ENCODE results near the gene PSAT1. TPM values are rescaled to one million over a fixed set of nuclear protein-coding genes. Genes with fewer than 3 reads are reported as not detected.

Gene PSAT1
- polyA plus RNA-seq, 4 donors, result 70.5 to 81.7 (median 73.0) TPM

- no peak for DNase-seq (ENCODE audit: low read depth in 4 of 4, low spot score in 3 of 4)
These were observed 18.3 kb downstream of the PSAT1 start for GRCh38 chr9:78314953-78315870.

DNA sequence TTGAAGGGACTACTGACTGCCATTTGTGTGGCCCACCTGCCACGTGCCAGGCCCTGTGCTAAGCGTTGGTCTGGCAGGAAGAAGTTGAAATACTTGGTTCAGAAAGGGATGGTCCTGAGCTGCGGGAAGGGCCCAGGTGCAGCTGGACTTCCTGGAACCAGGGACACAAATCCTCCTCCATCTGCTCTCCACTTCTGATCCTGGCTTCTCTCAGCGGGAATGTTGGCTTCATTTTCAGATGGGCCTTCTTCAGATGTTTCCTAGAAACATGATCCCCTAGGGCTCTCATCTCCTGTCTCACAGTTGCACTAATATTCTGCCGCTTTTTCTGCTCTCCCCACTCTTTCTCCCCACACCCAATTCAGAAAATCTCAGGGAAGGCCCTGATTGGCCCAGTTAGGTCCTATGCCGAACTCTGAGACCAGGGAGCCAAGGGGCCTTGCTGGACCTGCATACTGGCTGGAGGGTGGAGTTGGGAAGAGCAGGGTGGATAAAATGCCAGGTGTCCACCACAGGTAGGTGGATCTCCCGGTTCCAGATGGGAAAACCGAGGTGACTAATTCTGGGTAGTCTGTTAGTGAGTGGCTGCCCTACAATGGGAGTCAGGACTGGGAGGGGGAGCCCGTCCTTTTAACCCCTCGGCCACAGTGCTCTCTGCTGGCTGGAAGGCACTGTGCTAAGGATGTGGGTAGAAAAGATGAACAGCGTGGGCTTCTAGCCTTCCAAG lies 19.4 kb downstream of the PSAT1 start:
- no peak for DNase-seq (ENCODE audit: low read depth in 4 of 4, low spot score in 3 of 4)

GRCh38 chr9:78319197-78320029 lies 22.5 kb downstream of the PSAT1 start:
- DNase-seq (ENCODE audit: low read depth in 4 of 4, low spot score in 3 of 4), result no peak

DNA sequence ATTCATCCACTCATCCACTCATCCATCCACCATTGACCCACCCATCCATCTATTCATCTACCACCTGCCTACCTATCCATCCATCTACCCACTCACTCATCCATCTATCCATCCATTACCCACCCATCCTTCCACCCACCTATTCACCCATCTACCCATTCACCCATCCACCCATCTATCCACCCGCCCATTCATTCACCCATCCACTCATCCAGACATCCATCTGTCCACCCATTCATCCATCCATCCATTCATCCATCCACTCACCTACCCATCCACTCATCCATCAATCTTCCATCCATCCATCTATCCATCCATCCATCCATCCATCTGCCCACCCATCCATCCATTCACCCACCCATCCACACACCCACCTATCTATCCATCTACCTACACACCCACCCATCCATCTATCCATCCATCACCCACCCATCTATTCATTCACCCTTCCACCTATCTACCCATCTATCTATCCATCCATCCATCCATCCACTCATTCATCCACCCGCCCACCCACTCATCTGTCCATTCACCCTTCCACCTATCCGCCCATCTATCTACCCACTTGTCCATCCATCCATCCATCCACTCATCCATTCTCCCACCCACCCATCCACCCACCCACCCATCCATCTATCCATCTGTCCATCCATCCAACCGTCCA lies 23.2 kb downstream of the PSAT1 start:
- DNase-seq (ENCODE audit: low read depth in 4 of 4, low spot score in 3 of 4), result no peak

- DNase-seq (ENCODE audit: low read depth in 4 of 4, low spot score in 3 of 4), result no peak
These were observed 24.1 kb downstream of the PSAT1 start for GRCh38 chr9:78320875-78321496.

- DNase-seq (ENCODE audit: low read depth in 4 of 4, low spot score in 3 of 4), result no peak
These were observed 24.6 kb downstream of the PSAT1 start for GRCh38 chr9:78321505-78321904.

GRCh38 chr9:78324068-78324650 lies 27.2 kb downstream of the PSAT1 start:
- DNase-seq (ENCODE audit: low read depth in 4 of 4, low spot score in 3 of 4), result no peak

DNA sequence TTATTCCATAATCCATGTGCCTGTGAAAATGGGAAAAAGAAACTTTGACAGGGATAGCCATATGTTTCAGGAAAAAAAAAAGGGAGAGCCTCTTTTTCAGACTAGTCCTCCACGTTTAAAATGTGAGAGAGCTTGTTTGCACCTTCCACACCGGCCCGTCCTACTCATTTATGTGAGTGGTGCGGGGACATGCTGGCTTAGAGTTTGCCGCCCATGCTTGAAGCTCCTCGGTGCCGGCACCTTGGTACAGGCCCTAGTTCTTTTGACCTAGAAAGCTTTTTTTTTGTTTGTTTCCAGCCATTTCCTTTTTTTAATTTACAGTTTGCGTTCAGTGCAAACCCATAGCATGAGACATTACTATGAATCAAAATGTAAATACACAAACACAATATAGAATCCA lies 27.8 kb downstream of the PSAT1 start:
- no peak for DNase-seq (ENCODE audit: low read depth in 4 of 4, low spot score in 3 of 4)

DNA sequence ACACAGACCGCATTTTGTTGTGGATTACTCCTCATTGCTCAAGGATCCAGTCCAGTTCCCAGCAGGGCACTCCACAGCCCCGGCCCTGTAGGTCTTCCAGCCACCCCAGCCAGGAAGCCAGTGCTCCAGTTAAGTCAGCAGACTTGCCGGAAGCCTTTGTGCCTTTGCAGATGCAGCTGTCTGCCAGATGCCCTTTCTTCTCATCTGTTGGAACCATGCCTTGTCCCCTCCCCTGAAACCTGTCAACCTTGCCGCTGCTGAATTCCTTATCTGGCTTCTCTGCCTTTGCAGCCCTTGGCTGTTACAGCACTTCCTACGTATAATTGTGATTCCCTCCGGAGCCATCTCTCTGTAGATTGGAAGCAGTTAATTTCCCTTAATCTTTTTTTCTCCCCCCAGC lies 28.4 kb downstream of the PSAT1 start:
- DNase-seq (ENCODE audit: low read depth in 4 of 4, low spot score in 3 of 4), result peak in 2 of 4 donors; percentile 8 to 16

- DNase-seq (ENCODE audit: low read depth in 4 of 4, low spot score in 3 of 4), result no peak
These were observed 29.0 kb downstream of the PSAT1 start for GRCh38 chr9:78325846-78326360.

DNA sequence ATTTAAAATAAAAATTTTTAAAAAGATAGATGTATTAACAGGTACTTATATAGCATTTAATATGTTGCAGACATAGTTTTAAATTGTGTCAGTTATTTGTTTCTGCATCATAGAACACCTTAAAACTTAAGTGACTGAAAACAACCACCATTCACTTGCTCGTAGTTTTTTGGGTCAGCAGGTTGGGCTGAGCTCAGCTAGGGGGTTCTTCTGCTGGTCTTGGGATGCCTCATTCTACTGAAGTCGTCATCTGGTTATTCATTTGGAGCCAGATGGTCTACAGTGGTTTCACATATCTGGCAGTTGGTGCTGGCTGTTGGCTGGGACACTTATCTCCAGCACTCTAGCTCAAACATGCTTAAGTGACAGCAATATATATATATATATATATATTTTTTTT lies 29.6 kb downstream of the PSAT1 start:
- no peak for DNase-seq (ENCODE audit: low read depth in 4 of 4, low spot score in 3 of 4)

- DNase-seq (ENCODE audit: low read depth in 4 of 4, low spot score in 3 of 4), result no peak
These were observed 35.5 kb downstream of the PSAT1 start for GRCh38 chr9:78332381-78332780.

GRCh38 chr9:78348848-78349247 lies 51.9 kb downstream of the PSAT1 start:
- DNase-seq (ENCODE audit: low read depth in 4 of 4, low spot score in 3 of 4), result no peak

- no peak for DNase-seq (ENCODE audit: low read depth in 4 of 4, low spot score in 3 of 4)
These were observed 54.9 kb downstream of the PSAT1 start for GRCh38 chr9:78351816-78352215.

- DNase-seq (ENCODE audit: low read depth in 4 of 4, low spot score in 3 of 4), result no peak
These were observed 57.5 kb downstream of the PSAT1 start for GRCh38 chr9:78354324-78354973.

DNA sequence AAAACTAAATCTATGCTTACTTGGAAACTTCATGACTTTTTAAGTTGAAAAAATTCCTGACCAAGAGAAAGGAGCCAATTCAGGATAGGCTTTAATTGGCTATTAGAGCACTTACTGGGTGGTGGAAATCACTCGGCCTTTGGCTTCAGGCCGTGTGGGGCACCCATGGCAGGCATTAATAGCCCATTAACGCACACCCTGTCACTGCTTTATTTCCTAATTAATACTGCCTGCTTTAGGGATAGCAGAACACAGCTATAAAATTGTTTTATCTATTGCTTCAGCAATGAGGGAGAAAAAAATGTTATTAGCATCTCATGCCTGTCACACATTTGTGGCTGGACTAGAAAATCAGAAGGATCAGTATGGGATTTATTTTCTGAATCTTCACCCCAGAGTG lies 58.1 kb downstream of the PSAT1 start:
- DNase-seq (ENCODE audit: low read depth in 4 of 4, low spot score in 3 of 4), result no peak

- no peak for DNase-seq (ENCODE audit: low read depth in 4 of 4, low spot score in 3 of 4)
These were observed 59.7 kb downstream of the PSAT1 start for GRCh38 chr9:78356634-78357033.

DNA sequence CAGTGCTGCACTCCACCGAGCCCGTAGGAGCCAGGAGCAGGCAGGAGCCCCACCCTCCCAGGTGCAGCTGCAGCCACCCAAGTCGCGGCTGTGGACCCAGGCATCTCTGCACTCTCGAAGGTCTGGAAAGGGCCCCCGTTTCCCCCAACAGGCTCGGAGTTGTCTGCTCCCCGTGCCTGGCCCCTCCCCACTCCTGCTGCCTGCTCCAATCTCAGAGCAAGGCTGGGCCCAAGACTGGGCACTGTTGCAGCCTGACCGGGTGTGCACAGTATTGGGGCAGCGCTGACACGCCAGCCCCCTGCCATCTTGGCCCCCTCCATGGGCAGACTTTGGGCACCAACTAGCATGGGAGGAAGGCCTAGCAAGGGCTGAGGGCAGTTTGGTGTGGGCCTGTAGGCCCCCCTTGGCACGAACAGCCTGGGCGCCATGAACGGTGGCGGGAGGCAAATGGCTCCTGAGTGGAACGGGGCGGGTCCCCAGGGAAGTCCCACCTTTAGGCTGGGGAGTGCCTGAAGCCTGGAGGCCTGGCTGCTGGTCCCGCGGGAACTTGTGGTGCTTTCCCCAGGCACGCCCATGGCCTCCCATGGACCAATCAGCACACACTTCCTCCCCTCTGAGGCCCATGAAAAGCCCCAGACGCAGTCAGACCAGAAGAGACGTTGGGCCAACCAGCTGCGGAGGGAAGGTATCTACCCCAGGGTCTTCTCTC lies 60.4 kb downstream of the PSAT1 start:
- DNase-seq (ENCODE audit: low read depth in 4 of 4, low spot score in 3 of 4), result no peak
